K562 (cell line): ENCODE data around the gene PDCD1LG2. TPM values are rescaled to one million over a fixed set of nuclear protein-coding genes. Genes with fewer than 3 reads are reported as not detected.
A peak's percentile ranks its signal among the peaks of the same experiment; 100 is the strongest.

ENCODE experiments used
- MEF2D ChIP-seq: conservative IDR thresholded peaks from 2 replicates; pipeline ENCODE4 v1.6.1; 2016; ENCODE audit warnings: low read depth, missing genetic modification characterization, missing compliant biosample characterization
- MEIS2 ChIP-seq: fragments of 450-650 bp; IDR thresholded peaks from 2 replicates; pipeline ENCODE4 v1.6.1; 2014; ENCODE audit warnings: mild to moderate bottlenecking; ENCODE audit not compliant: partially characterized antibody
- MYC ChIP-seq, 2 experiments: fragments of 250-450 bp in 1 of 2; sonication (Bioruptor Pico) in 1 of 2; IDR thresholded peaks; 2 replicates each; pipeline versions ENCODE4 v1.5.1 to v1.6.1; 2012 to 2021; ENCODE audit warnings: low read depth in 2 of 2, borderline replicate concordance in 1 of 2, improper control_type of control experiment in 1 of 2, low read length in 1 of 2, mild to moderate bottlenecking in 1 of 2, moderate library complexity in 1 of 2
- RCOR1 ChIP-seq, 2 experiments: IDR thresholded peaks; 2 replicates each; pipeline ENCODE4 v1.6.1; 2012; ENCODE audit warnings: low read depth in 2 of 2, low read length in 2 of 2, borderline replicate concordance in 1 of 2, improper control_type of control experiment in 1 of 2
- SMARCA5 ChIP-seq: fragments of 450-650 bp; IDR thresholded peaks from 2 replicates; pipeline ENCODE4 v1.6.1; 2016
- ZNF253 ChIP-seq: fragments of 250-450 bp; sonication (Bioruptor Pico); conservative IDR thresholded peaks from 2 replicates; pipeline ENCODE4 v1.6.1; 2021; ENCODE audit warnings: mild to moderate bottlenecking
- polyA plus RNA-seq, 8 experiments: library from polyadenylated mRNA; depleted of rRNA in 4 of 8; stranded (reverse) in 5 of 8; unstranded in 3 of 8; fragments of >200 nt; fragmentation: Nextera tagmentation in 2 of 8; fragmentation: Illumina TruSeq in 1 of 8; extraction: Ambion mirVana in 2 of 8; extraction: Trizol in 1 of 8; gene quantifications; 2 replicates each; pipeline versions ENCODE4 v1.2.1 to v1.2.3, GENCODE V29; 2011 to 2014; ENCODE audit warnings: inconsistent platforms in 1 of 8, missing spikeins in 1 of 8
- total RNA-seq, 7 experiments: library from RNA; depleted of rRNA in 6 of 7; stranded (reverse); fragments of >200 nt in 6 of 7; fragmentation: Illumina TruSeq in 2 of 7; extraction: Trizol in 2 of 7; gene quantifications; 2 replicates each; pipeline versions ENCODE4 v1.2.1 to v1.2.3, GENCODE V29; 2011 to 2021; ENCODE audit warnings: low replicate concordance in 1 of 7
- TF ChIP-seq, protein P1 (sequence below): fragments of 450-650 bp; IDR thresholded peaks from 2 replicates; pipeline ENCODE4 v1.6.1; 2016; ENCODE audit warnings: mild to moderate bottlenecking, moderate library complexity
- TF ChIP-seq, protein P2 (sequence below): fragments of 450-650 bp; IDR thresholded peaks from 2 replicates; pipeline ENCODE4 v1.6.1; 2016; ENCODE audit warnings: borderline replicate concordance
- TF ChIP-seq, protein P3 (sequence below): sonication (generic); formaldehyde crosslinking; IDR thresholded peaks from 2 replicates; pipeline ENCODE4 v1.8.0; 2022; ENCODE audit warnings: mild to moderate bottlenecking, missing genetic modification reagents, borderline replicate concordance

Gene PDCD1LG2
- total and polyA plus RNA-seq, 9 of the 15 experiments (the other 6 are each of a cell fraction or from before 2014, with no cell fraction given), result not detected

DNA sequence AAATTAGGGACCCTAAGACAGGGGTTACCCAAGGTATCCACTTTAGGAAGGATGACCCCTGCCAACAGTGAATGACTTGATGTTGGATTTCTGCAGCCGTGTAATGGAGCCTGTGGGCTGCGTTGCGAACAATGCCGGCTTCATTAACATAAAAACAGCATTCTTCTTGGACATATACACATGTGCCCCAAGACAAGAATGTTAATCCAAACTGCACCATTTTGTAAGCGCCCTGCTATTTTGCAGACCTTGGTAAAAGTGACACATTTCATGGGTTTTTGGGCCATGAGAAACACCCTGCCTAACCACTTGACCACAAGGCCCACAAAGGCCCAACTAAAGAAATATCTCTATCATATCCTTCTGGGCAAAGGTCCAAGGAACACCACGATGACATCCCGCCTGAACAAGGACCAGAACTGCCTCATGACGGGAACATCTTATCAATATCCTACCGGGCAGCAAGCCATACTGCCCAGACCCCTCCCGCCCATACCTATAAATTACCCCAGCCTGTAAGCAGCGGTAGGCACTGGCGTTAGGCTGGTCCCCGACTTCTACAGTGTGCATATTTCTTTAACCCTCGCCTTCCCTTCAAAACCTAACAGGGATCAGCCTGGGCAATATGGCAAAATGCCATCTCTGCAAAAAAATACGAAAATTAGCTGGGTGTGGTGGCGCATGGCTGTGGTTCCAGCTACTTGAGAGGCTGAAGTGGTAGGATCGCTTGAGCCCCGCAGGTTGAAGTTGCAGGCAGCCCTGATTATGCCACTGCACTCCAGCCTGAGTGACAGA is 9.7 kb upstream of the PDCD1LG2 start (continued):
- TF ChIP-seq, protein P1, sequence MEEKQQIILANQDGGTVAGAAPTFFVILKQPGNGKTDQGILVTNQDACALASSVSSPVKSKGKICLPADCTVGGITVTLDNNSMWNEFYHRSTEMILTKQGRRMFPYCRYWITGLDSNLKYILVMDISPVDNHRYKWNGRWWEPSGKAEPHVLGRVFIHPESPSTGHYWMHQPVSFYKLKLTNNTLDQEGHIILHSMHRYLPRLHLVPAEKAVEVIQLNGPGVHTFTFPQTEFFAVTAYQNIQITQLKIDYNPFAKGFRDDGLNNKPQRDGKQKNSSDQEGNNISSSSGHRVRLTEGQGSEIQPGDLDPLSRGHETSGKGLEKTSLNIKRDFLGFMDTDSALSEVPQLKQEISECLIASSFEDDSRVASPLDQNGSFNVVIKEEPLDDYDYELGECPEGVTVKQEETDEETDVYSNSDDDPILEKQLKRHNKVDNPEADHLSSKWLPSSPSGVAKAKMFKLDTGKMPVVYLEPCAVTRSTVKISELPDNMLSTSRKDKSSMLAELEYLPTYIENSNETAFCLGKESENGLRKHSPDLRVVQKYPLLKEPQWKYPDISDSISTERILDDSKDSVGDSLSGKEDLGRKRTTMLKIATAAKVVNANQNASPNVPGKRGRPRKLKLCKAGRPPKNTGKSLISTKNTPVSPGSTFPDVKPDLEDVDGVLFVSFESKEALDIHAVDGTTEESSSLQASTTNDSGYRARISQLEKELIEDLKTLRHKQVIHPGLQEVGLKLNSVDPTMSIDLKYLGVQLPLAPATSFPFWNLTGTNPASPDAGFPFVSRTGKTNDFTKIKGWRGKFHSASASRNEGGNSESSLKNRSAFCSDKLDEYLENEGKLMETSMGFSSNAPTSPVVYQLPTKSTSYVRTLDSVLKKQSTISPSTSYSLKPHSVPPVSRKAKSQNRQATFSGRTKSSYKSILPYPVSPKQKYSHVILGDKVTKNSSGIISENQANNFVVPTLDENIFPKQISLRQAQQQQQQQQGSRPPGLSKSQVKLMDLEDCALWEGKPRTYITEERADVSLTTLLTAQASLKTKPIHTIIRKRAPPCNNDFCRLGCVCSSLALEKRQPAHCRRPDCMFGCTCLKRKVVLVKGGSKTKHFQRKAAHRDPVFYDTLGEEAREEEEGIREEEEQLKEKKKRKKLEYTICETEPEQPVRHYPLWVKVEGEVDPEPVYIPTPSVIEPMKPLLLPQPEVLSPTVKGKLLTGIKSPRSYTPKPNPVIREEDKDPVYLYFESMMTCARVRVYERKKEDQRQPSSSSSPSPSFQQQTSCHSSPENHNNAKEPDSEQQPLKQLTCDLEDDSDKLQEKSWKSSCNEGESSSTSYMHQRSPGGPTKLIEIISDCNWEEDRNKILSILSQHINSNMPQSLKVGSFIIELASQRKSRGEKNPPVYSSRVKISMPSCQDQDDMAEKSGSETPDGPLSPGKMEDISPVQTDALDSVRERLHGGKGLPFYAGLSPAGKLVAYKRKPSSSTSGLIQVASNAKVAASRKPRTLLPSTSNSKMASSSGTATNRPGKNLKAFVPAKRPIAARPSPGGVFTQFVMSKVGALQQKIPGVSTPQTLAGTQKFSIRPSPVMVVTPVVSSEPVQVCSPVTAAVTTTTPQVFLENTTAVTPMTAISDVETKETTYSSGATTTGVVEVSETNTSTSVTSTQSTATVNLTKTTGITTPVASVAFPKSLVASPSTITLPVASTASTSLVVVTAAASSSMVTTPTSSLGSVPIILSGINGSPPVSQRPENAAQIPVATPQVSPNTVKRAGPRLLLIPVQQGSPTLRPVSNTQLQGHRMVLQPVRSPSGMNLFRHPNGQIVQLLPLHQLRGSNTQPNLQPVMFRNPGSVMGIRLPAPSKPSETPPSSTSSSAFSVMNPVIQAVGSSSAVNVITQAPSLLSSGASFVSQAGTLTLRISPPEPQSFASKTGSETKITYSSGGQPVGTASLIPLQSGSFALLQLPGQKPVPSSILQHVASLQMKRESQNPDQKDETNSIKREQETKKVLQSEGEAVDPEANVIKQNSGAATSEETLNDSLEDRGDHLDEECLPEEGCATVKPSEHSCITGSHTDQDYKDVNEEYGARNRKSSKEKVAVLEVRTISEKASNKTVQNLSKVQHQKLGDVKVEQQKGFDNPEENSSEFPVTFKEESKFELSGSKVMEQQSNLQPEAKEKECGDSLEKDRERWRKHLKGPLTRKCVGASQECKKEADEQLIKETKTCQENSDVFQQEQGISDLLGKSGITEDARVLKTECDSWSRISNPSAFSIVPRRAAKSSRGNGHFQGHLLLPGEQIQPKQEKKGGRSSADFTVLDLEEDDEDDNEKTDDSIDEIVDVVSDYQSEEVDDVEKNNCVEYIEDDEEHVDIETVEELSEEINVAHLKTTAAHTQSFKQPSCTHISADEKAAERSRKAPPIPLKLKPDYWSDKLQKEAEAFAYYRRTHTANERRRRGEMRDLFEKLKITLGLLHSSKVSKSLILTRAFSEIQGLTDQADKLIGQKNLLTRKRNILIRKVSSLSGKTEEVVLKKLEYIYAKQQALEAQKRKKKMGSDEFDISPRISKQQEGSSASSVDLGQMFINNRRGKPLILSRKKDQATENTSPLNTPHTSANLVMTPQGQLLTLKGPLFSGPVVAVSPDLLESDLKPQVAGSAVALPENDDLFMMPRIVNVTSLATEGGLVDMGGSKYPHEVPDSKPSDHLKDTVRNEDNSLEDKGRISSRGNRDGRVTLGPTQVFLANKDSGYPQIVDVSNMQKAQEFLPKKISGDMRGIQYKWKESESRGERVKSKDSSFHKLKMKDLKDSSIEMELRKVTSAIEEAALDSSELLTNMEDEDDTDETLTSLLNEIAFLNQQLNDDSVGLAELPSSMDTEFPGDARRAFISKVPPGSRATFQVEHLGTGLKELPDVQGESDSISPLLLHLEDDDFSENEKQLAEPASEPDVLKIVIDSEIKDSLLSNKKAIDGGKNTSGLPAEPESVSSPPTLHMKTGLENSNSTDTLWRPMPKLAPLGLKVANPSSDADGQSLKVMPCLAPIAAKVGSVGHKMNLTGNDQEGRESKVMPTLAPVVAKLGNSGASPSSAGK, result peak; percentile 37; the same call in 1 of the 2 replicates
- TF ChIP-seq ZNF253 (no peak), MEIS2 (peak; percentile 38), RCOR1 (IDR thresholded peaks at IDR 0.05; ENCODE audit: borderline replicate concordance in 1 of 2, low read depth in 2 of 2, low read length in 2 of 2) (no peak), MEF2D (no peak), SMARCA5 (no peak), MYC (IDR thresholded peaks at IDR 0.05; ENCODE audit: low read depth, low read length) (0 out of 2 replicates have a peak, but pooled peaks have one; percentile 28), MYC (CRISPR knock-in tag; IDR thresholded peaks at IDR 0.05; ENCODE audit: borderline replicate concordance, low read depth) (no peak)
- TF ChIP-seq, protein P2, sequence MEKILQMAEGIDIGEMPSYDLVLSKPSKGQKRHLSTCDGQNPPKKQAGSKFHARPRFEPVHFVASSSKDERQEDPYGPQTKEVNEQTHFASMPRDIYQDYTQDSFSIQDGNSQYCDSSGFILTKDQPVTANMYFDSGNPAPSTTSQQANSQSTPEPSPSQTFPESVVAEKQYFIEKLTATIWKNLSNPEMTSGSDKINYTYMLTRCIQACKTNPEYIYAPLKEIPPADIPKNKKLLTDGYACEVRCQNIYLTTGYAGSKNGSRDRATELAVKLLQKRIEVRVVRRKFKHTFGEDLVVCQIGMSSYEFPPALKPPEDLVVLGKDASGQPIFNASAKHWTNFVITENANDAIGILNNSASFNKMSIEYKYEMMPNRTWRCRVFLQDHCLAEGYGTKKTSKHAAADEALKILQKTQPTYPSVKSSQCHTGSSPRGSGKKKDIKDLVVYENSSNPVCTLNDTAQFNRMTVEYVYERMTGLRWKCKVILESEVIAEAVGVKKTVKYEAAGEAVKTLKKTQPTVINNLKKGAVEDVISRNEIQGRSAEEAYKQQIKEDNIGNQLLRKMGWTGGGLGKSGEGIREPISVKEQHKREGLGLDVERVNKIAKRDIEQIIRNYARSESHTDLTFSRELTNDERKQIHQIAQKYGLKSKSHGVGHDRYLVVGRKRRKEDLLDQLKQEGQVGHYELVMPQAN, result no peak
- TF ChIP-seq, protein P3, sequence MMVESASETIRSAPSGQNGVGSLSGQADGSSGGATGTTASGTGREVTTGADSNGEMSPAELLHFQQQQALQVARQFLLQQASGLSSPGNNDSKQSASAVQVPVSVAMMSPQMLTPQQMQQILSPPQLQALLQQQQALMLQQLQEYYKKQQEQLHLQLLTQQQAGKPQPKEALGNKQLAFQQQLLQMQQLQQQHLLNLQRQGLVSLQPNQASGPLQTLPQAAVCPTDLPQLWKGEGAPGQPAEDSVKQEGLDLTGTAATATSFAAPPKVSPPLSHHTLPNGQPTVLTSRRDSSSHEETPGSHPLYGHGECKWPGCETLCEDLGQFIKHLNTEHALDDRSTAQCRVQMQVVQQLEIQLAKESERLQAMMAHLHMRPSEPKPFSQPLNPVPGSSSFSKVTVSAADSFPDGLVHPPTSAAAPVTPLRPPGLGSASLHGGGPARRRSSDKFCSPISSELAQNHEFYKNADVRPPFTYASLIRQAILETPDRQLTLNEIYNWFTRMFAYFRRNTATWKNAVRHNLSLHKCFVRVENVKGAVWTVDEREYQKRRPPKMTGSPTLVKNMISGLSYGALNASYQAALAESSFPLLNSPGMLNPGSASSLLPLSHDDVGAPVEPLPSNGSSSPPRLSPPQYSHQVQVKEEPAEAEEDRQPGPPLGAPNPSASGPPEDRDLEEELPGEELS, result no peak
